GM20431 (cell line): ENCODE measurements around the gene CLASP1.
"Not testable (repeated sequence)": the region's sequence is repeated elsewhere in the genome, so short reads cannot be mapped to it uniquely, and the experiment has no call there.

ENCODE experiments used
- in situ Hi-C: fragments of 300-500 bp; cut with MseI, MboI; formaldehyde crosslinking; loops from one replicate; pipeline ENCODE4 v1.15.0; 2020; ENCODE audit warnings: low sequenced_read_pairs; ENCODE audit not compliant: unreplicated experiment

CLASP1 gene

DNA sequence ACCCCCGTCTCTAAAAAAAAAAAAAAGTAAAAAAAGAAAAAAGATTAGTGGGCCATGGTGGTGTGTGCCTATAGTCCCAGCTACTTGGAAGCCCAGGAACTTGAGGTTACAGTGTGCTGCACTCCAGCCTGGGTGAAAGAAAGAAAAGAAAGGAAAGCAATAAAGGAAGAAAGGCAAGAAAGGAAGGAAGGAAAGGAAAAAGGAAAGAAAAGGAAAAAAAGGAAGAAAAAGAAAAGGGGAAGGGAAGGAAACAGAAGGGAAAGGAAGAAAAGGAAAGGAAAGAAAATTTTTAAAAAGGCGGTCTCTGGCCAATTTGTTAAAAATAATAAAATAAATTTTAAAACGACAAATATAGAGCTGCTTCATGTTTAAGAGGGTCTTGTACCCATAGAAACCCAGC is 192.9 kb downstream of the CLASP1 start:
- in situ Hi-C loops: no loop called here

DNA sequence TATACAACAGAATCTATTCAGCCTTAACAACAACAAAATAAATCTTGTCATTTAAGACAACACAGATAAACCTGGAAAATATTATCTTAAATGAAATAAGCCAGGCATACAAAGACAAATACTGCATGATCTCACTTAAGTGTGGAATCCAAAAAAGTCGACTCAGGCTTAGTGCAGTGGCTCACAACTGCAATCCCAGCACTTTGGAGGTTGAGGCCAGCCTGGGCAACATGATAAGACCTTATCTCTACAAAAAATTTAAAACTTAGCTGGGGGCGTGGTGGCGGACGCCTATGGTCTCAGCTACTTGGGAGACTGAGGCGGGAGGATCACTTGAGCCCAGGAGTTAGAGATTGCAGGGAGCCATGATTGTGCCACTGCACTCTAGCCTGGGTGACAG is 193.8 kb downstream of the CLASP1 start:
- in situ Hi-C loops: no loop called here

DNA sequence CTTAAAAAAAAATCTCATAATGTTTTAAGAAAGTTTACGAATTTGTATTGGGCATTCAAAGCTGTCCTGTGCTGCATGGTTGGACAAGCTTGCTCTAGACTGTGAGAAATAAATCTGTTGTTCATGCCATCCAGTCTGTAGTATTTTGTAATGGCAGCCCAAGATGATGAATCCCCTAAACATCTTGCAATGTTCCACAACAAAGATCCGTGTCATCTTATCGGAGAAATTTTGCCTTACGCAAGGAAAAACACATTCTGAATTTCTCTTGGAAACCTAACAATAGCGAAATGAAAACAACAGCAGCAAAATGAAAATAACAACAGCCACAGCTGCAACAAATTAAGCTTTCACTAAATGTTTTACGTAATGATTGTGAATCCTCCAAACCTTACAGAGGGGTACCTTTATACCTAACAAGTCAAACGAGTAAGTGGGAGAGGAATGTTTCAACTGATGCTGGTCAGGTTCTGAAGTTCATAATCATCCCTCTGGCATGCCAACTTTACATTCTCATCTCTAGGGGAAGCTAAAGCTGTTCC is 194.6 kb downstream of the CLASP1 start:
- in situ Hi-C loops: no loop called here

DNA sequence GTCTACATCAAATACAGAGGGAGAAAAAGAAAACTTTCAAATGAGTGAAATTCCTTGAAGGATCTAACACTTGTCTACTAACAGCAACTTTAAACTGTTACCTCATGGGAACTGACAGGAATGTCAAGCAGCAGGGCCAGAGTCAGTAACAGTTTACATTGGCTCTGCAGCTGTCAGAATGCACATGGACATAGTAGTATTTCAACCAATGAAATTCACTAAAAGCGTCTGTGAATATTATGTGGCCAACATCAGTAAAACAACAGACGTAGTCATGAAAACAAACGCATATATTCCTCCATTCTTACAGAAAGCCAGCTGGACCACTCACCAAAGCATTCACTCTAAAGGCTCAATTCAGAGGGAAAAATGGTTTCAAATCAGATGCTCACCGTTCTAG is 197.9 kb downstream of the CLASP1 start:
- in situ Hi-C loops: no loop called here

DNA sequence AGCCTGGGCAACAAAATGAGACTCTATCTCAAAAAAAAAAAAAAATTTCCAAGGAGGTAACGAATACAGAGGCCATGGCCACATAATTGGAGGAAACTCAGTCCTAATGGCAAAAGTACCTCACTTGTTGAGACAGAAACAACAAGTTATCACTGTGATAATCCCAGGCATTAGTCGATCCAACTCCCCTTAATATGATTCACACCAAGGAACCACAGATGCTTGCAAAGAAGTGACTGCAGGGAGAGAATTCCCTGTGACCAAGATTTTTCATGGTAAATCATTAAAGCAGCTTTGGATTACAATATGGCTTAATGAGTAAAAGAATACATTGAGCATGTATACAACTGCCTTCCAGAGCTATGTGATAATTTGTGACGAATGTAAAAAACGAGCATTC is 199.0 kb downstream of the CLASP1 start:
- in situ Hi-C loops: no loop called here

DNA sequence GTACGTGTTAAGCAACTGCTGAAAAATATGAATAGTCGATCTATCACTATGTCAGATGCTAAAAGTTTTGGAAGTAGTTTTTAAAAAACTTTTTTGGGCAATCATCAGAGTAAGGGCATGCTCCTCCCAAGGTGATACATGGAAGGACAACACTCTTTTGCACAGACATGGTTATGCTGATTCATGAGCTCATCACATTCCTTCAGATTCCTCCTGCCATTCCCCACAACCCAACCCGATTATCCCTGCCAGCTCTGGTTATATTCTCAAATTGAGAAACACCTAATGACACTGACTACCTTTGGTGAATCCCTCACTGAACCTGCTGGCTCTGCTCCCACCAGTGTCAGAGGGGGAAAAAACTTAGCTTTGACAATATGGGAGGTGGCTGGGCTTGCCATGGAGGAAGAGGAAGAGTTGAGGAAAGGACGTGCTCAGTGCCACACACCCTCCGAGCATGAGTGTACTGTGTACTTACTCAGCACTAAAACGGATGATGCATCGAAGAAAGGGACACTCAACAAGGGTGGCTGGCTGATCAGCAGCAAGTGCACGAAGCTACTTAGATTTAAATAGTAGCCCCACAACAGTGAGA is 202.5 kb downstream of the CLASP1 start:
- in situ Hi-C loops: no loop called here

DNA sequence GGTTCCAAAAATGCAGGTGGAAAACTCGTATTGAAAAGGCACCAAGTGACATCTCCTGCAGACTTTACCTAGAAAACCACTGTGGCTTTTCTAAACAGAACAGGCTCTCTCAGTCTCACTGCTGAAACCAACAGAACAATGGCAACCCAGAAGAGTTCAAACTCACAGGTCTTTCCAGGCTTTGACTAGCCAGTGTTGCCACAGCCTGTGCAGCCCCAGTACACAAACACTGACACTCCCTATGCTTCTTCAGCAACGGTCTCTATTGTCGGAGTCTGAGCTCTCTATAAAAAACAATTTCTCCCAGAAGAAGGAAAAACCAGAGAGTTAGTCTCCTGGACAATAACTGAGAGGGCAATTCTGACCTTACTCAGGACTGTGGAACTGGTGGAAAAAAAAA is 206.4 kb downstream of the CLASP1 start:
- in situ Hi-C loops: no loop called here

DNA sequence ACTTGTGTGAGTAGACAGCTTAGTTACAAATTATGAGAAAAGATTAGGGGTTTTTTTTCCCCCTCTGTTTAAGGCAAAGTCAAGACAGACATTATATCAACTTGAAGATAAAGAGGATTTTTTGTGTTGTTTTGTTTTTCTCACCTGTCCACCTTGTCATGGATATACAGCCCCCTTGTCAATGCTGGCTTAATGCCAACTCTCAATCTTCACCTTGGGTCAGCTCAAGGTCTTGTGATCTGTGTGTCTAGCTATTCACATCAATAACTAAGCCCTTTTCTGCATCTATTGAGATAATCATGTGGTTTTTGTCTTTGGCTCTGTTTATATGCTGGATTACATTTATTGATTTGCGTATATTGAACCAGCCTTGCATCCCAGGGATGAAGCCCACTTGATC is 211.0 kb downstream of the CLASP1 start:
- in situ Hi-C loops: not testable (repeated sequence)

DNA sequence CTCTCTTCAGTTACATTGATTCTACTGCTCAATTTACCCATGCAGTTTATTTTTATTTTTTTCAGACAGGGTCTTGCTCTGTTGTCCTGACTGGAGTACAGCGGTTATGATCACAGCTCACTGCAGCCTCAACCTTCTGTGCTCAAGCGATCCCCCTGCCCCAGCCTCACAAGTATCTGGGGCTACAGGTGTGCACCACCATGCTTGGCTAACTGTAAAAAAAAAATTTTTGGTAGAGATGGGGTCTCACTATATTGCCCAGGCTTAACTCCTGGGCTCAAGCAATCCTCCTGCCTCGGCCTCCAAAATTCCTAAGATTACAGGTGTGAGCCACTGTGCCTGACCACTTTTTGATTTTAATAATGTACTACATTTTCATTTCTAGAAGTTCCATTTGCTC is 212.3 kb downstream of the CLASP1 start:
- in situ Hi-C loops: no loop called here

DNA sequence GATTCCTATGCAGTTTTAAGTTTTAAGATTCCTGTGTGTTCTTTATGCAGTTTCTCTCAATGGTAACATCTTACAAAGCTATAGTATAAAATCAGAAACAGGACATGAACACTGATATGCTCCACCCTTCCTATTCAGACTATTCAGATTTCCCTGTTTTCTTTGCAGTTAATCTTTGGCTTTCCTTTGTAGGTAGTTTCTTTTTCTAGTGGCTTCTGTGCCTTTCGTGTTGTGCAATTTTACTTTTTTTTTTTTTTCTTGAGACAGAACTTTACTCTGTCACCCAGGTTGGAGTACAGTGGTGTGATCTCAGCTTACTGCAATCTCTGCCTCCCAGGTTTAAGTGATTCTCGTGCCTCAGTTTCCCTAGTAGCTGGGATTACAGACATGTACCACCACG is 213.5 kb downstream of the CLASP1 start:
- in situ Hi-C loops: no loop called here

DNA sequence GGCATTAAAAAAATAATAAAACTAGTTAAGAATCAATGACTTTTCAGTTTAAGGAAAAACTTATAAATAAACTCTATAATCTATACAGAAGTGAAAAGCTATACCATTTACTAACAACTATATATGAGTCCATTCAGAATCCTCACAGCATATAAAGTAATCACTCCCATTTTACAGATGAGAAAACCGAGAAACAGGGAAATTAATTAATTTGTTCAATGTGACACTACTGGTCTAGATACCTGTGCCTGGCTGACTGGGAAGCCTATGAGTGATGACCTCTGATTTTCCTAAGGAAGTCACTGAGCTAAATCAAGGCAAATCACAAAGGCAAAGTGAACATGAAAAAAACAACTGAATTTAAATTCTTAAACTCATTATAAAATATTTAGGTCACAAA is 218.0 kb downstream of the CLASP1 start:
- in situ Hi-C loops: no loop called here

DNA sequence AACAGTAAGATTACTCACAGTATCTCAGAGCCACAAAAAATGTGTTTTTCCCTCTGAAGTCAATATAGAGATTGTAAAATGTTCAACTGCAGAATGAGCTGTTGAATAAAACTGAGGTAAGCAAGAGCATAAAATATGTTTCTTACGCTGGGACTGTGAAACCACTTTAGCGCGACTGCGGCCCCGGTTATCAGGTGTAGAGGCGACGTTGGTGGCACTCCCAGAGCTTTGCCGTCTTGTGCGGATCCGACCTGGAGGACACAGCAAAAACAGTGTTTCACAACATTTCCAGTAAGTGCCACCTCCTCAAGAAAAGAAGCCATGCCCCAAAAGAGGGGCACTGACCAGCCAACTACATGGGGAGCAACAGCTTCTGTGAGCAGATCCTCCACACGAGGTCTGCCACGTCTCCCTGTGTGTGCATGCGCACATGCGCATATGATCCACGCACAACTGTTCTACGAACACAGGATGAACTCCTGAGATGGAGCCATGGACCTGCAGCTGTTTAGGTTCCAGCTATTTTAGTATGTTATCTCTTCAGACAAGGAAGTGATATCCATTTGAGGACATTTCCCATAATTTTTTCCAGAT is 219.2 kb downstream of the CLASP1 start:
- in situ Hi-C loops: no loop called here

DNA sequence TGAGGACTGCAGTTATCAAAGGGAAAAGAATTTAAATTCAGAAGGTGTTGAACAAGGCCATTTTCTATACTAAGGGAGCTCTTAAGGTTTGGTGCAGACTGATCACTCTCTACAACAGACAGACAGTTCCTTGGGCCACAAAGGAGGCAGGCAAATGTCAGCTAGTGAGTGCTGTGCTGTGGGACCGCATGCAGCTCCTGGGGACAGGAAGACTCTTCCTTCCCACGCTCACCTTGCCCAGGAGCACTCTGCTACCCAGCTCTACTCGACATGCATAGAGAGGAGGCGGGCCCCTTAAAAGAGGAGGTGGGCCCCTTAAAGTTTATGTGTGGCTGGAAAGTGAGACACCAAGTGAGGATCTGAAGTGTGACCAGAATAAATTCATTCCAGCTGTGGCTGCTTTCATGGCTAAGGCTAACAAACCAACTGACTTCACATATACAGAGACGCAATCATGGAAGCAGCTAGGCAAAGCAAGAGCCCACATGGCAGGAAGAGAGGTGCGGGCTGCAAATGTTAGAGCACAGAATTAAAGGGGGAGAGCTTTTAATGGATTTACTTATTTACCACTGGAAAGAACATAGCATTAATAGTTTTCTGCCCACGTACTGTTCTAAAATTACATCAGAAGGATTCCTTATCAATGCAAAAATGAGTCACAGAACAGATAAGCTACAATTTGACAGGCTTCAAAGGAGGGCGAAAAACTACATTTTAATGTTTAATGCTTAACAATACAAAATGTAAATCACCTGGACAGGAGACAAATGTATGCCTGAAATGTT is 220.0 kb downstream of the CLASP1 start:
- in situ Hi-C loops: no loop called here

DNA sequence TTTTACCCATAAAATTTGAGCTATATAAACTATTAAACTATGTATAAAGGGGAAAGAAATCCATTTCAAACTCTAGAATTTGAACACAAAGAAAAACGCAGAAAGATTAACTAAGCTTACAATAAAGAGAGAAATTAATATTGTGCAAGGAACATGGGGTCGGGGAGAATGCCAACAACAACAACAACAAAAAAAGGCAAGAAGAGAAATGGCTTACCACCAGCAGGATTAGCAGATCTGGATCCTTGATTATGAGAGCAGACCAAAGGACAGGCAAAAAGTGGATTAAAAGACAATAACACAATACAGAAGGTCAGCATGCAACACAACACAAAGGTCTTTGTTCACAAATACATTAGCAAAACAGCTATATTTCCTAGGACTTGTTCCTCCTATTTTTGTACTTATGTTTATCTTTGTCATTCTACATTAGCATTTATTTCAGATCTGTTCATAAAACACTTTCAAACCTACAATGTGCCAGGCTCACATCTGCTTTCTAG is 222.0 kb downstream of the CLASP1 start:
- in situ Hi-C loops: no loop called here

DNA sequence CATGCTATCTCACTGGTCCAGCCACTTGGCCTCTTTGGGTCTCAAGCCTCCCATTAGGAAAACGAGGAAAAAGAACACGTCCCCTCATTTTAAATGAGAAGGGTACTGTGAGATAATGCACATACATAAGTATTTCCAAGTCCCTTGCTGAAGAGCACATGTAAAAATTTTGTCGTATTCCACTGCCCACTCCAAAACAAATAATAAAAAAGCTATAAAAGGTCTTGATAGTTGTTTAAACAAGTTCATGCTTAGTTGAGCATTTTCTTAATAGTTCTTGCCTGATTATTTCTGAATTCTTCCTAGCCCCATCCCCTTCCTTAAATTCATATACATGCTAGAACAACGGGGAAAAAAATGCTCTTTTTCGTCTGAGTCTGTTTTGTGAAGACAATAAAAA is 228.8 kb downstream of the CLASP1 start:
- in situ Hi-C loops: loop anchor here (25.0 kb wide), 1 partner anchor 292 kb away; no protein-coding TSS in a partner anchor

DNA sequence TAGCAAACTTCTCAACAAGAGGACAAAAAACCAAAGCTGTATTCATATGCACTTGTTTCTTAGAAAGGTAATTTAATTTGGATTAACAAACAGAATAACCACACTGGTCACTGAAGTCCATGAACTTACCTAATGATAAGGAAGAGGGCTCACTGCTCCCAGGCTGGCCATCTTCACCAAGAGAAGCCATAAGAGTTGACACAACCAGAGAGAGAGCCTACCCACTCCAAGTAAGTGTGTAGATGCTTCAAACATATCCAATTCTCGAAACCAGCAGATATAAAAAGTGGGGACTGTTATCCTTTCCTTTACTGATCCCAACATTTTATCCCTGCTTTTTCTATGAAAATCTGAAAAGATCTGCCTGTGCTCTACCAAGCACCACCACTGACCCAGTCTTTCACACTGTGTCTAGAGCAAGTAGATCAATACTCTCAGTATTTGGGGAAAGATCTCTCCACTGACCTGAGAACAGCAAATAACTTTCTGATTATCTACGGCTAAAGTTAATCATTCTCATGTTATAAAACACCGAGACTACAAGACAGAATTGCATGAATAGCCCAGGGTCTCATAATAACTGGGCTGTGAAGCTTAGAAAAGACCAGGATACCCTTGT is 230.1 kb downstream of the CLASP1 start:
- in situ Hi-C loops: loop anchor here (25.0 kb wide), 1 partner anchor 293 kb away; no protein-coding TSS in a partner anchor

DNA sequence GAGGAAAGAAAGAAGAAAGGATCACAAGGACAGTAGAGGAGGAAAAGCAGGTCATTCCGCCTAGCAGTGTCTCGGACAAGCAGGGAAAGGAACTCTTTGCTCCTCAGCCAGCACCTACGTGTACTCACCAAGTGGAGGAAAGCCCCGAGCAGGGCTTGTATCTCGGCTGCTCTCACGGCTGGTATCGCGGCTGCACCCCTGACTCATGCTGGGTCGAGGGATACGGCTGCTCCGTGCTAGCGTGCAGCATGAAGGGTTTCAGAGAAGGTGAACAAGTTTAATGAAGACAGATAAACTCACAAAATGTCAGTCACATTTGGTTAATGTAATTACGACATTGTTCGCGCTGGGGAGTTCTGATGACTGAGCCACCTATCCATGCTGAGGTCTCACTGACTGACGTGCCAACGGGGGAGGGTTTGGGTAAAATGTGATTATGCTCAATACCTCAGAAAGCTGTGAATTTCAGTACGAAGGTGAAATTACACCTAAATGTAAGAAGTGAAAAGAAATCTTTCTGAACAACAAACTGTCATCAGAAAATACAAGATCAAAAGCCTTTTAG is 230.7 kb downstream of the CLASP1 start:
- in situ Hi-C loops: loop anchor here (25.0 kb wide), 1 partner anchor 294 kb away; no protein-coding TSS in a partner anchor

DNA sequence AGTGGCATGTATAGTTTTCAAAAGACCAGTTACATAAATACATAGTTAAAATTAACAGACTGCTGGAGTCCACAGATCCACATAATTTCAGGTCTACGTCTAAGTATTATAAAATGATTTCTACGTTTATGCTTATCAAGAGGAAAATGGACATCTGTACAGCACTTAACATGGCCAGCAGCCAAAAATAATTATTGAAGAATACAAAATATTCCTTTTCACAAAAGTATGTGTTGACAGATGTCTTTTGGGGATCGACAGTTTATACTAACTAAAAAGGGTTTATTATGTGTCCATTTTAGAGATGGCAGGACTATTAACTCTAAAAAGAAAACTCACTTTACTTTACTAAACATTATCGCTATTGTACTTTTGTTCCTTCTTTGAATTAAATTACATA is 231.4 kb downstream of the CLASP1 start:
- in situ Hi-C loops: loop anchor here (25.0 kb wide), 1 partner anchor 294 kb away; no protein-coding TSS in a partner anchor

DNA sequence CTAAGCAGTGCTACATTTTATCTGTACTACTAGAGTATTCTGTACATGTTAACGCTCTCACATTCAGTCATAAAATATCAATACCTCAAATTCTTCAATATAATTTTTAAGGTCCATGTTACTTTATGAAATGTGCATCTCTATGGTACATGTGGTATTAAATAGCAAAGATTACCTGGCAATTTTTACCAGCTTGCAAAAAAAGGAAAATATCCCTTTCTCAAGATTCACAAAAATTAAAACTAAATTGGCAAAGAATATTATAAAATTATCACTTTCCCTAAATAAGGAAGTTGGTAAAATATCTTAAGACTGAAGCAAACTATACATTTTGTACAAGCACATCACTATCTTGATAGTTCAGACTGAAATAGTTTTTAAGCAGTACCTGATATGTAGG is 233.5 kb downstream of the CLASP1 start:
- in situ Hi-C loops: loop anchor here (25.0 kb wide), 1 partner anchor 297 kb away; no protein-coding TSS in a partner anchor

DNA sequence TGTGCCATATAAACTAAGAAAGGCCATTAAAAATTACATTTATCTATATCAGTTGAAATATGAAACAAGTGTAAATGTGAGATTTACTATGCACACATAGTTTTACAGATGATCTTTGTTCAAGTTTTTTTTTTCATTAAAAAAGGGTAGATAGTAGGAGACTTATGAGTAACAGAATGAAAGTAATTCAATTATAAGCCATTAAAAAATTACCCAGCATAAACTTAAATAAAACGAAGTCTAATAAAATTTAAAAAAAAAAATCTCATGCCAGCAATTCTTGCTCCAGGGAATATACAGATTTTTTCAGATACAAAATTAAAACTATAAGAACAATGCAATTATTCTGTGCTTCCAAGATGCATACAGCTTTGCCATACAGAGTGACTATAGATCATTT is 236.9 kb downstream of the CLASP1 start:
- in situ Hi-C loops: loop anchor here (25.0 kb wide), 1 partner anchor 300 kb away; no protein-coding TSS in a partner anchor
